SK-N-SH (cell line): ENCODE data around the gene FUT4. TPM values are rescaled to one million over a fixed set of nuclear protein-coding genes. Genes with fewer than 3 reads are reported as not detected.

Experiments
- CTCF ChIA-PET: fragments of 300-600, 350-600 bp; formaldehyde crosslinking; extraction: SDS; loops from one replicate; lab custom pipeline; 2021; lab: Yijun Ruan, JAX
- POLR2A ChIA-PET: fragments of 350-600 bp; sonication (Branson Sonifier 250); formaldehyde crosslinking; extraction: SDS; loops from one replicate; lab custom pipeline; 2020; ENCODE audit warnings: antibody characterized with exemption, inconsistent platforms; lab: Yijun Ruan, JAX
- DNase-seq: peaks from one replicate; pipeline ENCODE4 v3.0.0; 2012
- H2AFZ ChIP-seq: fragments of 200-600 bp; sonication (generic); 2 replicates; pipeline ENCODE4 v1.8.1; 2016; ENCODE audit warnings: antibody characterized with exemption, mild to moderate bottlenecking, low read depth
- H3F3A ChIP-seq: fragments of 200-600 bp; sonication (generic); replicated peaks from 2 replicates; pipeline ENCODE3; 2016; ENCODE audit warnings: antibody characterized with exemption, mild to moderate bottlenecking; ENCODE audit not compliant: insufficient read depth
- H3K27ac ChIP-seq, 2 experiments: fragments of 200-500 bp in 1 of 2; fragments of 200-600 bp in 1 of 2; sonication (Bioruptor generic) in 1 of 2; sonication (generic), shearing (Covaris generic) in 1 of 2; 2 replicates each; pipeline versions ENCODE4 v1.5.1 to v1.6.1; 2014 to 2016; ENCODE audit warnings: low read depth in 2 of 2, inconsistent platforms in 1 of 2, low read length in 1 of 2, mild to moderate bottlenecking in 1 of 2, mixed read lengths in 1 of 2
- H3K27me3 ChIP-seq: fragments of 200-600 bp; sonication (generic), shearing (Covaris generic); 2 replicates; pipeline ENCODE4 v1.6.1; 2016; ENCODE audit warnings: mixed run types; ENCODE audit not compliant: insufficient read depth
- H3K36me3 ChIP-seq, 2 experiments: fragments of 200-500 bp in 1 of 2; fragments of 200-600 bp in 1 of 2; sonication (Bioruptor generic) in 1 of 2; sonication (generic) in 1 of 2; replicated peaks in 1 of 2; 2 replicates each; pipeline versions ENCODE3 to v1.5.1; 2014 to 2016; ENCODE audit warnings: low read length in 1 of 2, mild to moderate bottlenecking in 1 of 2; ENCODE audit not compliant: insufficient read depth in 2 of 2, control insufficient read depth in 1 of 2
- H3K4me1 ChIP-seq, 2 experiments: fragments of 200-500 bp in 1 of 2; fragments of 200-600 bp in 1 of 2; sonication (Bioruptor generic) in 1 of 2; sonication (generic), shearing (Covaris generic) in 1 of 2; 2 replicates each; pipeline versions ENCODE4 v1.5.1 to v1.6.1; 2014 to 2016; ENCODE audit warnings: low read depth in 1 of 2, low read length in 1 of 2, mixed run types in 1 of 2; ENCODE audit not compliant: insufficient read depth in 2 of 2, control insufficient read depth in 1 of 2
- H3K4me2 ChIP-seq: fragments of 200-600 bp; sonication (generic), shearing (Covaris generic); 2 replicates; pipeline ENCODE4 v1.6.1; 2017; ENCODE audit warnings: mixed run types
- H3K4me3 ChIP-seq, 2 experiments: fragments of 200-500 bp in 1 of 2; fragments of 200-600 bp in 1 of 2; sonication (Bioruptor generic) in 1 of 2; sonication (generic), shearing (Covaris generic) in 1 of 2; 2 replicates each; pipeline versions ENCODE4 v1.5.1 to v1.8.1; 2014 to 2016; ENCODE audit warnings: low read depth in 2 of 2, inconsistent platforms in 1 of 2, low read length in 1 of 2, mild to moderate bottlenecking in 1 of 2, mixed read lengths in 1 of 2, moderate library complexity in 1 of 2
- H3K79me2 ChIP-seq: fragments of 200-600 bp; sonication (generic); 2 replicates; pipeline ENCODE4 v1.8.1; 2017; ENCODE audit warnings: mild to moderate bottlenecking; ENCODE audit not compliant: insufficient read depth
- H3K9ac ChIP-seq: fragments of 200-600 bp; sonication (generic); 2 replicates; pipeline ENCODE4 v1.6.1; 2017; ENCODE audit warnings: mixed run types
- H3K9me2 ChIP-seq: fragments of 200-600 bp; sonication (generic); 2 replicates; pipeline ENCODE4 v1.6.1; 2017; ENCODE audit warnings: mixed run types
- H3K9me3 ChIP-seq: fragments of 200-600 bp; sonication (generic); 2 replicates; pipeline ENCODE4 v1.6.1; 2017; ENCODE audit warnings: mixed run types, mild to moderate bottlenecking, moderate library complexity
- H4K20me1 ChIP-seq: fragments of 200-600 bp; sonication (generic); 2 replicates; pipeline ENCODE4 v1.6.1; 2017; ENCODE audit warnings: mild to moderate bottlenecking, mixed run types; ENCODE audit not compliant: insufficient read depth
- CHD2 ChIP-seq: fragments of 150-350 bp; IDR thresholded peaks from 2 replicates; pipeline ENCODE4 v1.6.1; 2018; ENCODE audit warnings: low read length; ENCODE audit not compliant: partially characterized antibody
- ELF1 ChIP-seq: IDR thresholded peaks from 2 replicates; pipeline ENCODE4 v1.4.0; 2012
- EP300 ChIP-seq, 2 experiments: IDR thresholded peaks; 2 replicates each; pipeline versions ENCODE4 v1.4.0 to v1.6.1; 2012; ENCODE audit warnings: borderline replicate concordance in 1 of 2, low read depth in 1 of 2, low read length in 1 of 2
- EZH2phosphoT487 ChIP-seq: fragments of 200-600 bp; sonication (generic); IDR thresholded peaks from 2 replicates; pipeline ENCODE4 v1.6.1; 2017; ENCODE audit warnings: low read depth, mixed run types, mild to moderate bottlenecking, antibody characterized with exemption, moderate library complexity, borderline replicate concordance
- FOSL2 ChIP-seq: IDR thresholded peaks from 2 replicates; pipeline ENCODE4 v1.4.0; 2012; ENCODE audit warnings: low read depth, mild to moderate bottlenecking, moderate library complexity, borderline replicate concordance
- FOXJ3 ChIP-seq: sonication (generic); formaldehyde crosslinking; IDR thresholded peaks from 2 replicates; pipeline ENCODE4 v1.5.1; 2020; ENCODE audit warnings: mild to moderate bottlenecking, missing genetic modification reagents
- FOXM1 ChIP-seq: IDR thresholded peaks from 2 replicates; pipeline ENCODE4 v1.4.0; 2012; ENCODE audit warnings: low read depth, mild to moderate bottlenecking
- GABPA ChIP-seq: IDR thresholded peaks from 2 replicates; pipeline ENCODE4 v1.4.0; 2012; ENCODE audit warnings: low read depth, mild to moderate bottlenecking
- JUND ChIP-seq: IDR thresholded peaks from 2 replicates; pipeline ENCODE4 v1.4.0; 2012
- MXI1 ChIP-seq: IDR thresholded peaks from 2 replicates; pipeline ENCODE4 v1.6.1; 2012; ENCODE audit warnings: mild to moderate bottlenecking, low read depth, low read length, improper control_type of control experiment
- NFIC ChIP-seq: IDR thresholded peaks from 2 replicates; pipeline ENCODE4 v1.4.0; 2012; ENCODE audit warnings: borderline replicate concordance
- POLR2AphosphoS5 ChIP-seq: IDR thresholded peaks from 2 replicates; pipeline ENCODE4 v1.6.1; 2012; ENCODE audit warnings: low read depth, low read length
- RAD21 ChIP-seq: IDR thresholded peaks from 2 replicates; pipeline ENCODE4 v1.6.1; 2012; ENCODE audit warnings: mild to moderate bottlenecking, low read length
- RXRA ChIP-seq: IDR thresholded peaks from 2 replicates; pipeline ENCODE4 v1.4.0; 2012; ENCODE audit warnings: low read depth, mild to moderate bottlenecking, borderline replicate concordance
- SIN3A ChIP-seq: IDR thresholded peaks from 2 replicates; pipeline ENCODE4 v1.6.1; 2012; ENCODE audit warnings: low read depth, mild to moderate bottlenecking, low read length, moderate library complexity, borderline replicate concordance
- SMC3 ChIP-seq: IDR thresholded peaks from 2 replicates; pipeline ENCODE4 v1.6.1; 2012; ENCODE audit warnings: low read depth, low read length, improper control_type of control experiment
- TCF12 ChIP-seq: IDR thresholded peaks from 2 replicates; pipeline ENCODE4 v1.4.0; 2012
- TEAD4 ChIP-seq: IDR thresholded peaks from 2 replicates; pipeline ENCODE4 v1.4.0; 2012; ENCODE audit warnings: mild to moderate bottlenecking, borderline replicate concordance; ENCODE audit not compliant: insufficient read depth
- WGBS: methylation state at CpG from one replicate; pipeline ENCODE4 v1.1.6; 2017; ENCODE audit warnings: low lambda C conversion rate; 5-methylcytosine and 5-hydroxymethylcytosine counted together
- polyA plus RNA-seq, 3 experiments: library from polyadenylated mRNA; depleted of rRNA; stranded (reverse); fragments of >200 nt; gene quantifications; 2 replicates each; pipeline ENCODE4 v1.2.3, GENCODE V29; 2012
- TF ChIP-seq, protein P1 (sequence below): fragments of 200-600 bp; sonication (generic); IDR thresholded peaks from 2 replicates; pipeline ENCODE4 v1.6.1; 2017; ENCODE audit warnings: antibody characterized with exemption, mild to moderate bottlenecking, moderate library complexity
- TF ChIP-seq, protein P2 (sequence below): IDR thresholded peaks from 2 replicates; pipeline ENCODE4; 2012
- TF ChIP-seq, protein P3 (sequence below): IDR thresholded peaks from 2 replicates; pipeline ENCODE4 v1.4.0; 2012; ENCODE audit warnings: low read depth, borderline replicate concordance
- TF ChIP-seq, protein P4 (sequence below): fragments of 150-350 bp; IDR thresholded peaks from 2 replicates; pipeline ENCODE4 v1.6.1; 2017; ENCODE audit warnings: antibody characterized with exemption, low read length, low read depth, borderline replicate concordance
- TF ChIP-seq, protein P5 (sequence below): IDR thresholded peaks from 2 replicates; pipeline ENCODE4 v1.6.1; 2012; ENCODE audit warnings: mild to moderate bottlenecking, low read depth, low read length, moderate library complexity

FUT4 gene
- polyA plus RNA-seq, 1 of the 3 experiments (the other 2 are of a cell fraction), result 1.9 TPM

DNA sequence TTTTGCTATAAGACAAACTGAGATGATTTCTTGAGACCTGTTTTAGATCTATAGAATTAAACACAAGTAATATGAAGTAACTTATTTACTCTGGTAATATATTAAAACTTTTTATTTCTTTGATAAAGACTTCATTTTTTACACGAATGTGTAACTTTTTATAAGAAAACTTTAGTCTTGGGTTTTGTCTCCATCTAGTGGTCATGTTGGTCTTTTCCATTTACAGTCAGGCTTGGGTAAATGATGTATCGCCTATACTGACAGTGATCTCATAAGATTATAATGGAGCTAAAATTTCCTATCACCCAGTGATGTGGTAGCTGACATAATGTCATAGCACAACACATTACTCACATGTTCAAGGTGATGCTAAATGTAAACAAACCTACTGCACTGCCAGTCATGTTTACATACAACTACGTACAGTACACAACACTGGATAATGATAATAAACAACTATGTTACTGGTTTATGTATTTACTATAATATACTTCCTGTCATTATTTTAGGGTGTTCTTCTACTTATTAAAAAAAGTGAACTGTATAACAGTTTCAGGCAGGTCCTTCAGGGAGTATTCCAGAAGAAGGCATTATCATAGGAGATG is 38.9 kb upstream of the FUT4 start:
- Histone ChIP-seq H3K79me2 (no peaks in the 10 kb centered on the region), H2AFZ (no peak overlapping the region), H3K4me2 (no peak overlapping the region), H3K36me3 (peaks cover 0 to 10% of the 10 kb centered on the region in 2 experiments), H3K4me1 (no peaks in the 10 kb centered on the region), H3K9me3 (no peaks in the 10 kb centered on the region), H3K27ac (no peak overlapping the region), H3F3A (peaks cover 6% of the 10 kb centered on the region), H3K9ac (no peak overlapping the region), H3K27me3 (no peaks in the 10 kb centered on the region), H3K4me3 (no peak overlapping the region), H4K20me1 (no peaks in the 10 kb centered on the region), H3K9me2 (no peaks in the 10 kb centered on the region)
- peak; percentile 52 for DNase-seq
- ChIA-PET POLR2A (no interaction called here), CTCF (interaction anchor here (0.6 to 1.5 kb wide), 19 partner anchors 8 to 1270 kb away, joined by 3 to 14 read pairs (median 4); partner anchors contain the start of genes ANKRD49, MRE11 and PANX1)
- WGBS, result 16% methylated on average over 3 of the region's 3 CpGs
- no peak for TF ChIP-seq TCF12
- TF ChIP-seq, protein P1, sequence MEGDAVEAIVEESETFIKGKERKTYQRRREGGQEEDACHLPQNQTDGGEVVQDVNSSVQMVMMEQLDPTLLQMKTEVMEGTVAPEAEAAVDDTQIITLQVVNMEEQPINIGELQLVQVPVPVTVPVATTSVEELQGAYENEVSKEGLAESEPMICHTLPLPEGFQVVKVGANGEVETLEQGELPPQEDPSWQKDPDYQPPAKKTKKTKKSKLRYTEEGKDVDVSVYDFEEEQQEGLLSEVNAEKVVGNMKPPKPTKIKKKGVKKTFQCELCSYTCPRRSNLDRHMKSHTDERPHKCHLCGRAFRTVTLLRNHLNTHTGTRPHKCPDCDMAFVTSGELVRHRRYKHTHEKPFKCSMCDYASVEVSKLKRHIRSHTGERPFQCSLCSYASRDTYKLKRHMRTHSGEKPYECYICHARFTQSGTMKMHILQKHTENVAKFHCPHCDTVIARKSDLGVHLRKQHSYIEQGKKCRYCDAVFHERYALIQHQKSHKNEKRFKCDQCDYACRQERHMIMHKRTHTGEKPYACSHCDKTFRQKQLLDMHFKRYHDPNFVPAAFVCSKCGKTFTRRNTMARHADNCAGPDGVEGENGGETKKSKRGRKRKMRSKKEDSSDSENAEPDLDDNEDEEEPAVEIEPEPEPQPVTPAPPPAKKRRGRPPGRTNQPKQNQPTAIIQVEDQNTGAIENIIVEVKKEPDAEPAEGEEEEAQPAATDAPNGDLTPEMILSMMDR, result peak; percentile 85
- TF ChIP-seq CHD2, result no peak
- TF ChIP-seq, protein P2, sequence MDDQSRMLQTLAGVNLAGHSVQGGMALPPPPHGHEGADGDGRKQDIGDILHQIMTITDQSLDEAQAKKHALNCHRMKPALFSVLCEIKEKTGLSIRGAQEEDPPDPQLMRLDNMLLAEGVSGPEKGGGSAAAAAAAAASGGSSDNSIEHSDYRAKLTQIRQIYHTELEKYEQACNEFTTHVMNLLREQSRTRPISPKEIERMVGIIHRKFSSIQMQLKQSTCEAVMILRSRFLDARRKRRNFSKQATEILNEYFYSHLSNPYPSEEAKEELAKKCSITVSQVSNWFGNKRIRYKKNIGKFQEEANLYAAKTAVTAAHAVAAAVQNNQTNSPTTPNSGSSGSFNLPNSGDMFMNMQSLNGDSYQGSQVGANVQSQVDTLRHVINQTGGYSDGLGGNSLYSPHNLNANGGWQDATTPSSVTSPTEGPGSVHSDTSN, result no peak
- no peak for TF ChIP-seq SIN3A
- TF ChIP-seq FOSL2, result no peak
- no peak for TF ChIP-seq RXRA
- TF ChIP-seq, protein P3, sequence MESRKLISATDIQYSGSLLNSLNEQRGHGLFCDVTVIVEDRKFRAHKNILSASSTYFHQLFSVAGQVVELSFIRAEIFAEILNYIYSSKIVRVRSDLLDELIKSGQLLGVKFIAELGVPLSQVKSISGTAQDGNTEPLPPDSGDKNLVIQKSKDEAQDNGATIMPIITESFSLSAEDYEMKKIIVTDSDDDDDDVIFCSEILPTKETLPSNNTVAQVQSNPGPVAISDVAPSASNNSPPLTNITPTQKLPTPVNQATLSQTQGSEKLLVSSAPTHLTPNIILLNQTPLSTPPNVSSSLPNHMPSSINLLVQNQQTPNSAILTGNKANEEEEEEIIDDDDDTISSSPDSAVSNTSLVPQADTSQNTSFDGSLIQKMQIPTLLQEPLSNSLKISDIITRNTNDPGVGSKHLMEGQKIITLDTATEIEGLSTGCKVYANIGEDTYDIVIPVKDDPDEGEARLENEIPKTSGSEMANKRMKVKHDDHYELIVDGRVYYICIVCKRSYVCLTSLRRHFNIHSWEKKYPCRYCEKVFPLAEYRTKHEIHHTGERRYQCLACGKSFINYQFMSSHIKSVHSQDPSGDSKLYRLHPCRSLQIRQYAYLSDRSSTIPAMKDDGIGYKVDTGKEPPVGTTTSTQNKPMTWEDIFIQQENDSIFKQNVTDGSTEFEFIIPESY, result no peak
- TF ChIP-seq RAD21, result peak; percentile 78
- peak; percentile 54 for TF ChIP-seq SMC3
- TF ChIP-seq GABPA, result no peak
- no peak for TF ChIP-seq EP300 (IDR thresholded peaks at IDR 0.05; ENCODE audit: borderline replicate concordance in 1 of 2, low read depth in 1 of 2, low read length in 1 of 2)
- TF ChIP-seq MXI1, result no peak
- no peak for TF ChIP-seq TEAD4
- no peak for TF ChIP-seq ELF1
- TF ChIP-seq, protein P4, sequence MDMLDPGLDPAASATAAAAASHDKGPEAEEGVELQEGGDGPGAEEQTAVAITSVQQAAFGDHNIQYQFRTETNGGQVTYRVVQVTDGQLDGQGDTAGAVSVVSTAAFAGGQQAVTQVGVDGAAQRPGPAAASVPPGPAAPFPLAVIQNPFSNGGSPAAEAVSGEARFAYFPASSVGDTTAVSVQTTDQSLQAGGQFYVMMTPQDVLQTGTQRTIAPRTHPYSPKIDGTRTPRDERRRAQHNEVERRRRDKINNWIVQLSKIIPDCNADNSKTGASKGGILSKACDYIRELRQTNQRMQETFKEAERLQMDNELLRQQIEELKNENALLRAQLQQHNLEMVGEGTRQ, result no peak
- TF ChIP-seq, protein P5, sequence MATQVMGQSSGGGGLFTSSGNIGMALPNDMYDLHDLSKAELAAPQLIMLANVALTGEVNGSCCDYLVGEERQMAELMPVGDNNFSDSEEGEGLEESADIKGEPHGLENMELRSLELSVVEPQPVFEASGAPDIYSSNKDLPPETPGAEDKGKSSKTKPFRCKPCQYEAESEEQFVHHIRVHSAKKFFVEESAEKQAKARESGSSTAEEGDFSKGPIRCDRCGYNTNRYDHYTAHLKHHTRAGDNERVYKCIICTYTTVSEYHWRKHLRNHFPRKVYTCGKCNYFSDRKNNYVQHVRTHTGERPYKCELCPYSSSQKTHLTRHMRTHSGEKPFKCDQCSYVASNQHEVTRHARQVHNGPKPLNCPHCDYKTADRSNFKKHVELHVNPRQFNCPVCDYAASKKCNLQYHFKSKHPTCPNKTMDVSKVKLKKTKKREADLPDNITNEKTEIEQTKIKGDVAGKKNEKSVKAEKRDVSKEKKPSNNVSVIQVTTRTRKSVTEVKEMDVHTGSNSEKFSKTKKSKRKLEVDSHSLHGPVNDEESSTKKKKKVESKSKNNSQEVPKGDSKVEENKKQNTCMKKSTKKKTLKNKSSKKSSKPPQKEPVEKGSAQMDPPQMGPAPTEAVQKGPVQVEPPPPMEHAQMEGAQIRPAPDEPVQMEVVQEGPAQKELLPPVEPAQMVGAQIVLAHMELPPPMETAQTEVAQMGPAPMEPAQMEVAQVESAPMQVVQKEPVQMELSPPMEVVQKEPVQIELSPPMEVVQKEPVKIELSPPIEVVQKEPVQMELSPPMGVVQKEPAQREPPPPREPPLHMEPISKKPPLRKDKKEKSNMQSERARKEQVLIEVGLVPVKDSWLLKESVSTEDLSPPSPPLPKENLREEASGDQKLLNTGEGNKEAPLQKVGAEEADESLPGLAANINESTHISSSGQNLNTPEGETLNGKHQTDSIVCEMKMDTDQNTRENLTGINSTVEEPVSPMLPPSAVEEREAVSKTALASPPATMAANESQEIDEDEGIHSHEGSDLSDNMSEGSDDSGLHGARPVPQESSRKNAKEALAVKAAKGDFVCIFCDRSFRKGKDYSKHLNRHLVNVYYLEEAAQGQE, result no peak
- no peak for TF ChIP-seq FOXM1
- no peak for TF ChIP-seq NFIC
- no peak for TF ChIP-seq EZH2phosphoT487
- no peak for TF ChIP-seq POLR2AphosphoS5
- TF ChIP-seq FOXJ3, result no peak
- TF ChIP-seq JUND, result no peak
